Endometrium (tissue), 2 donors: ENCODE results near the gene TOP1.

ENCODE experiments used
- FAIRE-seq: peaks from 2 replicates; lab custom pipeline; 2012; peaks lifted over from hg19 to GRCh38; lab: Jason Lieb, UNC
- donor health status: control.
- donor health status: control.

TOP1 gene

DNA sequence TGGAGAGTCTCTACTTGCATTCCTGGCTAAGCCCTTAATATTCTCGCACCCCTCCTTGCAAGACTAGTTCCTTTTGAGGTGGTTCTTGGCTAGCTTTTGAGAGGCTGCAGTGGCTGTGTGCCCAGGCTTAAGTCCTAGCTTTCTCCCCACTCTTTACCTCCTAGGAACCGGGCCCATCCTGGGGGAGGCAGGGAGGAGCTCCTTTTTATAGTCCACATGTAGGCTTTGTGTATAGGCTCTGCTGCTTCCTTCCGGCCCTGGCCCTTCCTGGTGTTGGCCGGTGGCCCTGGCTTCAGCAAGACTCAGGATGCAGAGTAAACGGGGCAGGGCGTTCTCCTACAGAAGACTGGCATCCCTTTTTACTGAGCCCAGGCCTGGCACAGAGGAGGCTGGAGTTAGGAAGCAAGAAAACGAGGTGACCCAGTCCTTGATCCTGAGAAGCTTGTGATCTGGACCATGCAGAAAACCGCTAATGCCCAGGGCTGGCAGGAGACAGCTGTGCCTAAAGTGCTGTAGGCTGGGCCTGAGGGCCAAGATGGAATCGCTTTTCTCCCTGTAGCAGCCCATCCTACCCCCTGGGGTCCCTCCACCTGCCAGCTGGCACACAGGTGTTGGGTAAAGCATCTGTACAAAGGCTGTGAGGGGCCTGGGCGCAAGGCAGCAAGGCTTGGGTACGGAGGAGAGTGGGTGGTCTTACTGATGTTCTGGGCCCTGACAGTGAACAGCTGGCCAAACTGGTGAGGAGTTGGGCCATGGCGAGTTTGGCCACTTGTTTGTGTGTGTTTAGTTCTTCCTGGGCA, 117.4 kb downstream of the TOP1 start:
- no peak for FAIRE-seq

DNA sequence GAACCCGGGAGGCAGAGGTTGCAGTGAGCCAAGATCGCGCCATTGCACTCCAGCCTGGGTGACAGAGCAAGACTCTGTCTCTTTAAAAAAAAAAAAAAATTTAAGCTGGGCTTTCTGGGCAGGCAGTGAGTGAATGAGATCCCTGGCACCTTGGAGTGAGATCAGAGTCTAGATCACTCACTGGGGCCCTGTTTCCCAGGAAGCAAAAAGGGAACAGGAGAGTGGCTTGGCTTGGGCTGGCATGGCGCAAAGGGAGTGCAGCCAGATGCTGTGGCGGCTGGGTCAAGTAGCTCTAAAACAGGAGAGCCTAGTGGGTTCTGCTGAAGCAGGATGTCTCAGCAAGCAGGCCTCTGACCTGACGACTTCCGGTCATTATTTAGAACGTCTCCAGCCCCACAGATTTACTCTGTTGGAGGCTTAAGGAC, 119.2 kb downstream of the TOP1 start:
- FAIRE-seq = no peak

DNA sequence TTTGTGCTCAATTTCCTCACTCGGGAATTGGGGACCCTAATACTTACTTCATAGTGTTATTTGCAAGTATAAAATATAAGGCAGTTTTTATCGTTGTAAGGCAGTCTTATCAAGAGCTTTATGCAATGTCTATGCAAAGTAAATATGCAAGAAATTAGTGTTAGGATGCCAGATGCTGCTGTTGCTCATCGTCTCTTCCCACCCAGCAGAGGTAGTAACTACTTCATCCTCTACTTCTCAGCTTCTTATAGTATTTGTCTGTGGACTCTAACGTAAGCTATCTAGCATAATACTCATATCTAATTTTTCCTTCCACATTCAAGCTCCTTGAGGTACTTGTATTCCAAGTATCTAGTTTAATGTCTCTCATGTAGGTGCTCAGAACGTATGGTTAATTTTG, 120.3 kb downstream of the TOP1 start:
- FAIRE-seq = no peak

DNA sequence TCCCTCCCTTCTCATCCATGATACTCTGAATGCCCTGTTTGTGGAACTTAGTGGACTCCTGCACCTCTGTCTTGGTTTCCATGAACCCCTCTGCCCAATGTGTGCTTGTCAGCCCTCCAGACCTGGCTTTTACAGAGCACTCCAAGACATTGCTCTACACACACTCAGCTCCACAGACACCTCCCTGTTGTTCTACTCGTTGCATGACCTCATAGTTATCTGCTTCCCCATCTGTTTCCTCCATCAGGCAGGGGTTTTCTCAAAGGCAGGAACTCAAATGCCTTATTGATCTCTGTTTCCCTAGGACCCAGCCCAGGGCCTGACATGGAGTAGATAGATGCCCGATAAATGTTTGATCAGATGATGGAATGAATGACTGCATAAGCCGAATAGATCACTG, 122.0 kb downstream of the TOP1 start:
- FAIRE-seq = no peak

DNA sequence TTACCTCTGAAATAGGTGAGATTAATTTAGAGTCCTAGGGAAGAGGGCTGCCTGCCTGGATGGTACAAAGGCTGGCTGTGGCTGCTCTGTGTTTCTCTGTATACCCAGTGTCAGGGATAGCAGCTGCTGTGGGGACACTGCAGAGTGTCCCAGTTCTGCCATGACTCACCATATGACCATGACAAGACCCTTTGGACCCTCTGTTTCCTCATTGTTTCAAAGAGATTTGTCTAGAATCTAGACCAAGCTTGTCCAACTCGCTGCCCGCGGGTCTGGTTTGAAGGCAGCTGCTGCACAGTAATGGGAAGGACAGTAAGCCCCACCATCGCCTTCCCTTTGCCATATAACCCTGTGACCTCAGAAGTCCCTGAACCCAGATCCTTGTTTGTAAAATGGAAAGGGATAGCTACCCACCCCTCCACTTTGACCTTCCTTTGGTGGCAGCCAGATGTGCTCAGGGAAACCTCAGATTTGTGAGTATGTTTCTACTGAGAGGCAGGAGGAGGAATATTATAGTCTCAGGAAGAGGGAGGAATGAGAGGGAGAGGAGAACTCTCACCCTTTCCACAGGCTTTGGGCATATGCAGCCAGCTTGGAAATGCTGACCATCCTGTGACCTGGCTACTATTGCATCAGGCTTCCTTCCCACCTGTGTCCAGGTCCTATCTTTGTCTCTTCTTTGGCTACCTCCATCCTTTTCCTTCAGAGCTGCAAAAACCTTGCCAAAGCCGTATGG, 122.7 kb downstream of the TOP1 start:
- no peak for FAIRE-seq

DNA sequence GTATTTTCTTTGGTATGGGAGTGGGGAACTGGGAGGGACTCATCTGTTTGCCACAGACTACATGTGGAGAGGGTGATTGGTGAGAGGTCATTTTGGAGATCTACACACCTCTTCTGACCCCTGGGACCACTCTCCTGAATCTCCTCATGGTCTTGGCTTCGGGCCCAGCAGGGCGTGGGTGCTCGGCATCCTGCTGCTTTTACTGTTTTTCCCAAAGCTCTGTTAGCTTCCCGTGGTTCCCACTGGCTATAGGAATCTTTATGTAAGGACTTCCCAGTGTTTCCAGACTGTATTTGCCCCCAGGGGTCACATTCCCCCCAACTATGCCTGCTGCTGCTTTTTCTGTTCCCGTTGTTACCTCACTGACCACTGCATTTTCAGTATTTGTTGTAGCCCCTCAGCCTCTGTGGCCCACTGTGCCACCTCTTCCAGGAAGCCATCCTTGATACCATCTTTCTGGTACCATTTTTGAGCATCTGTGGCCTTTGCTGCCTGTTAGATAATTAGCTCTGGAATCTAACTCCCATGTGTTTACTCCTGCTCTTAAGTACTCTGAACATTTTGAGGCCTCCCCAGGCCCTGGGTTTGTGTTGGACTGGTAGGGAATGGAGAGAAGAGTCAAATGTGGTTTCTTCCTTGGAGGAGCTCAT, 123.6 kb downstream of the TOP1 start:
- FAIRE-seq = no peak

DNA sequence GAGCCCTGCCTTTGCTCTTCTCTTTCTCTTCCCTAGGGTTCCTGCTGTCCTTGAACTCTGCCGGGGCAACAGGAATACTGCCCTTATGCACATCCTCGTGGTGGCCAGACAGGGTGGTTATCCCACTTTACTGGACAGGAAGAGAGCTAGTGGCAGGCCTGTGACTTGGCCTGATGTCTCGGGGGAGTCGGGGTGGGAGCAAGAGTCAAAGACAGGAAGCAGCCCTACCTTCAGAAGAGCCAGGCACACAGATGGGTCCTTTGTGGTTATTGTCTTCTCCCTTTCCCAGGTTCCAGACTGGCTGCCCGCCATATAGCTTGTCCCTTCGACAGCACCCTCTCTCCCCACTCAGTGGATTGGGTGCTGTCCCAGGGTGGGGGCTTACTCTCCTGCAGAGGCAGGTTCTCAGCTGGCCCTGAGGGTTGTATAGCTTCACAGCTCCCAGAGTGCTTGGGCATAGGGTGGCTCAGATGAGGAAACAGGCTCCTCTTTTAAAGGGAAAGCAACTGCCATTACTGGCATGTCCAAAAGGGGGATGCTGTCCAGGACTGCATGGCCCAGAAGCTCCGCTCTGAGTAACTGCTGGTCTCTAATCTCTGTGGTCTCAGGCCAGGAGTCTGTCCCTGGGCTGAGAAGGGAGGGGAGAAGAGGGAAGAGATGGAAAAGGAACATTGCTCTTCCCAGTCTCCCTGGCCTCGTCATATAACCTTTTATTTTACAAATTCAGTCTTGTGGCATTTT, 126.0 kb downstream of the TOP1 start:
- no peak for FAIRE-seq

DNA sequence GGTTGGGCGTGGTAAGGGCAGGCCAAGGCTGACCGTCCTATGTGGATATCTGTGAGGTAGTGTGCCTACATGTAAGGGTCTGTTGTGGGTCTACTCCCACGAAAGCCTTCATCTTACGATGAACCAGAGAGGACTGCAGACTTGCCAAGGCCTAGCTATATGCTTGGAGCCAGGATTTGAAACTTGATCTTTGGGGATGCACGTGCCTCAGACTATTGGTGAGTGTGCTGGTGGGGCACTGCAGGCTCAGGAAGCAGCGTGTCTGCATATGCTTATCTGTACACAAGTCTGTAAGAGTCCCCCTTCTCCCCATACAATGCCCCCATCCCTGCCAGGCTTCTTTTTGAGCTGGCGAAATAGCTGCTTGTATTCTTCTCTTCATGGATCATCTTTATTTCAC, 126.6 kb downstream of the TOP1 start:
- no peak for FAIRE-seq

DNA sequence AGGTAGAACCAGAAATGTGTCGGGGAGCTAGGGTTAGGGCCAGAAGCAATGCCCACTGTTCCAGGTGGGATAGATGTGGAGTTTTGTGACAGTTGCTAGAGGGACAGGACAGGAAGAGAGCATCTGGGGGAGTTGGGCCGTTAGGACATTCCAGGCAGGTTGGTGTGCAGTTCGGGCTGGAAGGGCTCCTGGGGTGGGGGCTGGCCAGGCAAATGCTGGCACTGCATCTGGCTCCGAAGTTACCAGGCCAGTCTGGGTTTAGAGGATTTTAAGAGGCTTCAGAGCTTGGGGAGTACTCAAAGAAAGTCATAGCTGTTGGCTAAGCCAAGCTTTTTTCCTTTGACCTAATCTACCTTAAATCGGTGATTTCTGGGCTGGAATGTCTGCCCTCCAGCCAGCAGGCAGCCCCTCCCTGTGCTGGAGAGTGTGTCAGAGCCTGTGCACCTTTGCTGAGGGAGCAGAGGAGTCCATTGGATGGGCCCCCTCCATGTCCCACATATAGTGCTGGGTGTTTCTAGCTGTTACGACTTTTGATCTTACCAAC, 129.5 kb downstream of the TOP1 start:
- FAIRE-seq = no peak

DNA sequence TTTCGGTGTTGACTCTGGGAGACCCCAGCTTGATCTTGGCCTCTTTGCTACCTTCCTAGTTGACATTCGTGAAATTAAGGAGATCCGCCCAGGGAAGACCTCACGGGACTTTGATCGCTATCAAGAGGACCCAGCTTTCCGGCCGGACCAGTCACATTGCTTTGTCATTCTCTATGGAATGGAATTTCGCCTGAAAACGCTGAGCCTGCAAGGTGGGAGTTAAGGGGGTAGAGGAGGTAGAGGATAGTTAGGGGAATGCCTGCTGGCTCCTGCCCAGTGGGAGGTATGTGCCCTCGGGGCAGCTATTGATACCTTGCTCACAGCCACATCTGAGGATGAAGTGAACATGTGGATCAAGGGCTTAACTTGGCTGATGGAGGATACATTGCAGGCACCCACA, 130.9 kb downstream of the TOP1 start:
- no peak for FAIRE-seq

DNA sequence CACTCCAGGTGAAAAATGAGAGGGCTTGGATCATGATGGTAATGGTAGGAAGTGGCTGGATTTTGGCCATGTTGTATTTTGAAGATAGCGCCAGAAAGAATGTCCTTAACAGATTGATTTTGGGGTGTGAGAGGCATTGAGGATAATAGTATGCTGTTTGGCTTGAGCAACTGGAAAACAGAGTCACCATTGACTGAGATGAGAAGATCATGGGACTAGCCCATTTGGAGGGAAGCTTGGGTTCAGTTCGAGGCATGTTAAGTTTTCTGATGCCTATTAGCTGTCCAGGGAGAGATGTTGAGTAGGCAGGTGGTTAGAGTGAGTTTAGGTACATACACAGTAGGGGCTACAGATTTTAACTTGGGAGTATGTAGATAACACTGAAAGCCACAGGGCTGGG, 132.1 kb downstream of the TOP1 start:
- FAIRE-seq = no peak

DNA sequence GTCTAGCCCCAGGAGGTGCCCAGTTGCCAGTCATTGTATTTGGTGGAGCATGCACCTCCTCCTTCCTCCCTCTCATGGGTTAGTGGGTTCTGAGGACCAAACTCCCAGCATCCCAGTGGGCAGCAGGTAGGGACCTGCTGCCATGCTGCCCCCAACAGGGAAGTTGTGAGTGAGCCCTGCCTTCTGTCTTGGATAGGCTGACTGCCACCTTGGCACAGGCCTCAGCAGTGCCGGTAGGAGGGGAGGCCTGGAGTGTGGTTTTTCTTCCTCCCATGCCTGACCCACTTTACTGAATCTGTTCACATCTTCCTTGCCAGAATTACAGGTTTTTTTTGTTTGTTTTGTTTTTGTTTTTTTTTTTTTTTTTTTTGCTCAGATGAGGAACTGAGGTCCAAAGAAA, 133.3 kb downstream of the TOP1 start:
- FAIRE-seq = no peak

DNA sequence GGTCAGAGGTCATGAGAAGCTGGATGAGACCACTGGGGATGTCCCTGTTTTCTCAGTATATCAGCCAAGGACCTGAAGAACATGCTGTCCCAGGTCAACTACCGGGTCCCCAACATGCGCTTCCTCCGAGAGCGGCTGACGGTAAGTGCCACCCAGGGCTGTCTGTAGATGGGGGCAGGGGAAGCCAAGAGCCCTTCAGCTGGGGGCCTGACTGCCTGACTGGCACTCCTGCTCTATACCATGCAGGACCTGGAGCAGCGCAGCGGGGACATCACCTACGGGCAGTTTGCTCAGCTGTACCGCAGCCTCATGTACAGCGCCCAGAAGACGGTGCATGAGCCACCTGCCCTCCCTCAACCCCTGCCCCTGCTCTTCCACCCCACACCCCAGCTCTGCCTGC, 133.8 kb downstream of the TOP1 start:
- no peak for FAIRE-seq

DNA sequence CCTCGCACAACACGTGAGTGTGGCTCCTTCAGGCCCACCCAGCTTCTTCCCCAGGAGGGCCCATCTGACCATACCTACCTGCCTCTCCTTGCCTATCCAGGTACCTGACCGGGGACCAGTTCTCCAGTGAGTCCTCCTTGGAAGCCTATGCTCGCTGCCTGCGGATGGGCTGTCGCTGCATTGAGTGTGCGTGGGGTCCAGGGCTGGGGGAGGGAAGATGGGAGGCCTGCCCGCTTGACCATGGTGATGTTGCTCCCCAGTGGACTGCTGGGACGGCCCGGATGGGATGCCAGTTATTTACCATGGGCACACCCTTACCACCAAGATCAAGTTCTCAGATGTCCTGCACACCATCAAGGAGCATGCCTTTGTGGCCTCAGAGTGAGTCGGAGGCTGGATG, 135.2 kb downstream of the TOP1 start:
- no peak for FAIRE-seq

DNA sequence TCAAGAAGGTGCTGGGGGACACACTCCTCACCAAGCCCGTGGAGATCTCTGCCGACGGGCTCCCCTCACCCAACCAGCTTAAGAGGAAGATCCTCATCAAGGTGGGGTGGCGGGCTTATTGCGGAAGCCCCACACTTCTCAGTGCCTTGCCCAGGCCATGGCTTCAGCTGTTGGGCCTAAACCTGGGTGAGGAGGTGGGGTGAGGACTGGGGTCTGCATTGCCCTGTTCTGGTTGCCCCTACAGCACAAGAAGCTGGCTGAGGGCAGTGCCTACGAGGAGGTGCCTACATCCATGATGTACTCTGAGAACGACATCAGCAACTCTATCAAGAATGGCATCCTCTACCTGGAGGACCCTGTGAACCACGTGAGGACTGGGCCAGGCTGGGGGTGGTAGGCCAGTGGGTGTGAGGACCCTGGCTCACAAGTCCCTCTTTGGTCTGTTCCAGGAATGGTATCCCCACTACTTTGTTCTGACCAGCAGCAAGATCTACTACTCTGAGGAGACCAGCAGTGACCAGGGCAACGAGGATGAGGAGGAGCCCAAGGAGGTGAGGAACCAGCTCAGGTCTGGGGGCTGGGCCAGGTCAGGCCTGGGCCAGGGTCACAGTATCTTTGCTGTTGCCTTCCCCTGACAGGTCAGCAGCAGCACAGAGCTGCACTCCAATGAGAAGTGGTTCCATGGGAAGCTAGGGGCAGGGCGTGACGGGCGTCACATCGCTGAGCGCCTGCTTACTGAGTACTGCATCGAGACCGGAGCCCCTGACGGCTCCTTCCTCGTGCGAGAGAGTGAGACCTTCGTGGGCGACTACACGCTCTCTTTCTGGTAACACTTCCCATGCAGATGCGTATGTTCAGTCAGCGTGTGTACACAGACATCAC, 136.6 kb downstream of the TOP1 start:
- FAIRE-seq = no peak

DNA sequence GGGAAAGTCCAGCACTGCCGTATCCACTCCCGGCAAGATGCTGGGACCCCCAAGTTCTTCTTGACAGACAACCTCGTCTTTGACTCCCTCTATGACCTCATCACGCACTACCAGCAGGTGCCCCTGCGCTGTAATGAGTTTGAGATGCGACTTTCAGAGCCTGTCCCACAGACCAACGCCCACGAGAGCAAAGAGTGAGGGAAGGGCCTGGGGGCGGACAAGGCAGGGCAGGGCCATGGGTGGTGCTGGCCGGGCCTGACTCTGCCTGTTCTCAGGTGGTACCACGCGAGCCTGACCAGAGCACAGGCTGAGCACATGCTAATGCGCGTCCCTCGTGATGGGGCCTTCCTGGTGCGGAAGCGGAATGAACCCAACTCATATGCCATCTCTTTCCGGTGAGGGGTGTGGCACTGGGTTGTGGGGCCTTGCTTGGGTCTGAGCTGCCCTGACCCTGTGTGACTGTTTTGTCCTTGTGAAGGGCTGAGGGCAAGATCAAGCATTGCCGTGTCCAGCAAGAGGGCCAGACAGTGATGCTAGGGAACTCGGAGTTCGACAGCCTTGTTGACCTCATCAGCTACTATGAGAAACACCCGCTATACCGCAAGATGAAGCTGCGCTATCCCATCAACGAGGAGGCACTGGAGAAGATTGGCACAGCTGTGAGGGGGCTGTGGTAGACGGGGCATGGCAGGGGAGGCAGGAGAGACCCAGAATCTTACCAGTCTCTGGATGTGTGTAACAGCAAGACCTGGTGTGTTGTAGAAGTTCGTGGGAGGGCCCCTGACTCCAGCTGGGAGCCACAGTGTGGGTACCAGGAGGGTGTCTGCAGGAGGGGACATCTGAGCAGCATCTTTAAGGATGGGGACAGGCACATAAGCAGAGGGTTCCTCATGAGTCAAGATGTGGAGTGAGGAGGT, 137.8 kb downstream of the TOP1 start:
- FAIRE-seq = no peak

DNA sequence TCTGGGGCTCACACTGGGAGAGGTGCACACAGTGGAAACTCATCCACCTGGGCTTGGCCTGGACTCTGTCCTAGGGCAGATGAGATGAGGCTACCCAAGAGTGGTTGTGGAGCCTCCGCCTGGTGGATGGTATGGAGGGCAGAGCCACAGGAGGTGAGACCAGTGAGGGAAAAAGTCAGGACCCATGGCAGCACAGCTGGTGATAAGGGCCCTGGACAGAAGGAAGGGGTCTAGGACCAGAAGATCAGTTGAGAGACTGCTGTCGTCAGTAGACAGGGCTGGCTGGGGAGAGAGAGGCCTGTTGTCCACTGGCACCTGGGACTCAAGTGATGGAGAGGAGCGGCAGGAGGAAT, 138.5 kb downstream of the TOP1 start:
- no peak for FAIRE-seq

DNA sequence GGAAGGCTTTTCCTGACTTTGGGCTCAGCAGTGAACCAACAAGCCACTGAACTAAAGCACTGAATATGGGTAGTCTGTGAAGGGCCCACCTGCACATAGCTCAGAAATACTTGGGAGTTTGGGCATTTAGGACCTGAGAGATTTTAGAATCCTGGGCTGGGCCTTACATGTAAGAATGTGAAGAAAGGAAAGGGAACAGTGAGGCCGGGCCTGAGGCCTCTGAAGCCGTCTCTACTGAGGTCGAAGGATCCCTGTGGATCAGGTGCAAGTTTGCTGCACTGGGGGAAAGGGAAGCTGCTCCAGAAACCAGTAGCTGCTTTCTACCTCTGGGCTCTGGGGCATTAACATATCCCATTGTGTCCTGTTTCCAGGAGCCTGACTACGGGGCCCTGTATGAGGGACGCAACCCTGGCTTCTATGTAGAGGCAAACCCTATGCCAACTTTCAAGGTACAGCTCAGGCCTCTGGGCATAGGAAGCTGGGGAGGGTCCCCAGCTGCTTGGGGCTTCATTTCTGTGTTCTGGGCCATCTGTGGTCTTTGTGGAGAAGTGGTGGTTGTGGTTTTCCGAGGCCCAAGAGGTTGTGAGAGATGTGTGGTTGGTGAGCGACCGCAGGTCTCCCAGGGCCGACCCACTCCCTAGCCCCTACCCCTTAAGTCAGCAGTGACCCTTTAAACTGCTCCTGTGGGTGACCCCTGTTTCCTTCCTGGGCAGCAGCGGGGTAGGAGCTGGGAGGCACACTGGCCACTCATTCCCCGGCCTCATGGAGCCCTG, 139.0 kb downstream of the TOP1 start:
- no peak for FAIRE-seq
